DLD1 (cell line): ENCODE data around the gene S100PBP.
"Not testable (repeated sequence)": the region's sequence is repeated elsewhere in the genome, so short reads cannot be mapped to it uniquely, and the experiment has no call there.

Source experiments
- in situ Hi-C: cut with HindIII; loops from 2 replicates; pipeline ENCODE4 v1.10.0; 2017; ENCODE audit warnings: low sequenced_read_pairs

The S100PBP gene

GRCh38 chr1:32784817-32785216, 32.6 kb upstream of the S100PBP start:
- in situ Hi-C loops = no loop called here

- in situ Hi-C loops = no loop called here
Measured at GRCh38 chr1:32786856-32787255, 30.6 kb upstream of the S100PBP start.

- in situ Hi-C loops = not testable (repeated sequence)
Measured at GRCh38 chr1:32789356-32789755, 28.1 kb upstream of the S100PBP start.

- in situ Hi-C loops = no loop called here
Measured at GRCh38 chr1:32791881-32792280, 25.6 kb upstream of the S100PBP start.

- in situ Hi-C loops = not testable (repeated sequence)
Measured at GRCh38 chr1:32795763-32796162, 21.7 kb upstream of the S100PBP start.

- in situ Hi-C loops = no loop called here
Measured at GRCh38 chr1:32797456-32797855, 20.0 kb upstream of the S100PBP start.

- in situ Hi-C loops = no loop called here
Measured at GRCh38 chr1:32798191-32798590, 19.3 kb upstream of the S100PBP start.

GRCh38 chr1:32798679-32799416, 18.6 kb upstream of the S100PBP start:
- in situ Hi-C loops = no loop called here

GRCh38 chr1:32801096-32801715, 16.2 kb upstream of the S100PBP start:
- in situ Hi-C loops = no loop called here

GRCh38 chr1:32804460-32804859, 13.0 kb upstream of the S100PBP start:
- in situ Hi-C loops = not testable (repeated sequence)

- in situ Hi-C loops = no loop called here
Measured at GRCh38 chr1:32806290-32806689, 11.2 kb upstream of the S100PBP start.

GRCh38 chr1:32806910-32807523, 10.4 kb upstream of the S100PBP start:
- in situ Hi-C loops = no loop called here

- in situ Hi-C loops = no loop called here
Measured at GRCh38 chr1:32808580-32808979, 8.9 kb upstream of the S100PBP start.

- in situ Hi-C loops = no loop called here
Measured at GRCh38 chr1:32810358-32810757, 7.1 kb upstream of the S100PBP start.

- in situ Hi-C loops = no loop called here
Measured at GRCh38 chr1:32811265-32811664, 6.2 kb upstream of the S100PBP start.

GRCh38 chr1:32811917-32812316, 5.5 kb upstream of the S100PBP start:
- in situ Hi-C loops = no loop called here

- in situ Hi-C loops = no loop called here
Measured at GRCh38 chr1:32813941-32814739, 3.3 kb upstream of the S100PBP start.

- in situ Hi-C loops = no loop called here
Measured at GRCh38 chr1:32816676-32817158, 736 bp upstream of the S100PBP start.

GRCh38 chr1:32817815-32818786, 648 bp downstream of the S100PBP start:
- in situ Hi-C loops = no loop called here
